HG03354 (cell line): ENCODE measurements around the gene PLXDC2.

ENCODE experiments used
- ATAC-seq: cut with Tn5 transposase; IDR thresholded peaks from one replicate; pipeline ENCODE4 v1.9.1; 2021; ENCODE audit warnings: mild to moderate bottlenecking; ENCODE audit not compliant: unreplicated experiment, poor library complexity, severe bottlenecking

Gene PLXDC2

GRCh38 chr10:20085115-20085514, 268.9 kb downstream of the PLXDC2 start:
- ATAC-seq, result no peak

DNA sequence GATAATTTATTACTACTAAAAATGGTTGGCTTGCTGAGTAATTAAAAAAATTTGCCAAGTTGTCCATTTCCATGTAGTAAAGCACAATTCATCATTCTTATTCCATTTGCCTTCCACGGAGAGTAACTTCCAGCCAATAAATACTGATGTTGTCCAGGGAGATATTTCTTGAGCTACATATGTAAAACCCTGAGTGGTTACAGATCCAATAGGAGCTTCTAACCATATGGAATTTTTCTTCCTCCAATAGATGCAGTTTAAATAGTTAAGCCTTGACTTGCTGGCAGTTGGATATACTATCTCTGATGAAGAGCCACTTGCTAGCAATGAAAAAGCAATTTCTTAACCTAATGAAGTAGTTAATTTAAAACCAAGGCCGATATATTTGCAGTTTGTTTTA, 271.1 kb downstream of the PLXDC2 start:
- no peak for ATAC-seq

DNA sequence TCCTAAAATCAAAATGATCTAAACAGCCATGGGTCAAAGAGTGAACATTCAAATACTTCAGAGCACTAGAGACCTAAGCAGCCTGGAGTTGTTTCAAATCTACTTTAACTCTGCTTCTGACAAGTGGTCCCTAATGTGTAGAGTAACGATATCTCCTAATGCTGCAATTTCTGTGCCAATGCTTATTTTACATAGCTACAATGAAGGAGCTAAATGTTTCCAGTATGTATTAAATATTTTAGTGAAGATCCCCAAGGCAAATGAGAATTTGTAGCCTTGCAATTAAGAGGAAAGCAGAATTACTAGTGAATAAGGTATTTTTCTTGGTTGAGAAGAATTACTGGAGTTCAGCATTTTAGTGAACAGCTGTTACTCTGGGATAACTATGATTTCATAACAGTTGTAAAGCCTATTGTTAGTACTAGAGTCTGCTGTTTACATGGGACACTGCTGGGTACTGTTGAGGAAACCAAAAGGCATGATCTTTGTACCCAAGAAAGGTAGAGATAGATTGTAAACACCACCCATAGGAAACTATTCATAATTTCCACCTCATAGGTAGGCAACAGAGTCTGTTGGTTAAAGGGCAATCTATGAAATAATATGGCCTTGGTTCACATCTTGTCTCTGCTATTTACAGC, 271.9 kb downstream of the PLXDC2 start:
- no peak for ATAC-seq

DNA sequence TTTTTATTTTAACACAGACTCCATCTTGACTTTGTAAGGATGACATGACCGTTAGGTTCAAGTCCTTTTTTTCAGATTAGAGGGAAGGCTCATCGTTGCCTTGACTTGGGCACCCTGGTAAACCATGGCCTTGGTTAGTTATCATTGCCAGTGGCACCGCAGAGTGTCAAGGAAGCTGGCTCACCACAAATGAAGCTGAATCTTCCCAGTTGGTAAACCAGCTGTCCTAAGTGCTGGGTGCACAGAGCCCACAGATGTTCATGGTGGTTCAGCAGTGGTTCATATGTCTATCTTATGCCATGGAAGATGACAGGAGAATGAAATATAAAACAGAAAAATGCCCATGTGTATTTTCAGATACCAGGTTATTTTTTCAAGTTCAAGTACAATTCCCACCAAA, 273.6 kb downstream of the PLXDC2 start:
- no peak for ATAC-seq

GRCh38 chr10:20090831-20091230, 274.6 kb downstream of the PLXDC2 start:
- no peak for ATAC-seq

DNA sequence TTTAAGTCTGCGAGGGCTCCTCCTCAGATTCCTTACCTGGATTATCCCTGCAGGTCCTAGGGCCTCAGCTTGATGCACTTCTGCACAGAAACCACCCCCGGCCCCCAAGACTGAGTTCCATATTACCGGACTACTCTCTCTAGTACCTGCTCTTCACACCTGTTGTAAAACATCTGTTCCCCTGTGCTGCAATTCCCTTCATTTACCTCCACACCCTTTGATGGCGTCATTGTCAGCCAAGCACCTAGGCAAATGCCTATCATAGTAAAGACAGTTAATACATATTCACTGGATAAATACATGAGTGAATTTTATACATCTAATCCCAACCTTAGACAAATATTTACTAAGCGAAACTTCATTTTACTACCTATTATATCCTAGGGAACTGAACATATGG, 275.5 kb downstream of the PLXDC2 start:
- ATAC-seq, result no peak

DNA sequence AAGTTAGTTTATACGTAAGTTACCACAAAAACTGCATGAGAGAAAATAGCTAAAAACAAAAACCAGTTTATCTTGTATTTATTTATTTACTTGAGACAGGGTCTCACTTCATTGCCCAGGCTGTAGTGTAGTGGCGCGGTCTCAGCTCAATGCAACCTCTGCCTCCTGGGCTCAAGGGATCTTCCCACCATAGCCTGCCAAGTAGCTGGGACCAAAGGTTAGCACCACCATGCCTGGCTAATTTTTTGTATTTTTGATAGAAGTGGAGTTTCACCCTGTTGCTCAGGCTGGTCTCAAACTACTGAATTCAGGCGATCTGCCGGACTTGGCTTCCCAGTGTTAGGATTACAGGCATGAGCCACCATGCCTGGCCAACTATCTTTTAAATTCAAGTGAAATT, 277.4 kb downstream of the PLXDC2 start:
- ATAC-seq, result no peak

DNA sequence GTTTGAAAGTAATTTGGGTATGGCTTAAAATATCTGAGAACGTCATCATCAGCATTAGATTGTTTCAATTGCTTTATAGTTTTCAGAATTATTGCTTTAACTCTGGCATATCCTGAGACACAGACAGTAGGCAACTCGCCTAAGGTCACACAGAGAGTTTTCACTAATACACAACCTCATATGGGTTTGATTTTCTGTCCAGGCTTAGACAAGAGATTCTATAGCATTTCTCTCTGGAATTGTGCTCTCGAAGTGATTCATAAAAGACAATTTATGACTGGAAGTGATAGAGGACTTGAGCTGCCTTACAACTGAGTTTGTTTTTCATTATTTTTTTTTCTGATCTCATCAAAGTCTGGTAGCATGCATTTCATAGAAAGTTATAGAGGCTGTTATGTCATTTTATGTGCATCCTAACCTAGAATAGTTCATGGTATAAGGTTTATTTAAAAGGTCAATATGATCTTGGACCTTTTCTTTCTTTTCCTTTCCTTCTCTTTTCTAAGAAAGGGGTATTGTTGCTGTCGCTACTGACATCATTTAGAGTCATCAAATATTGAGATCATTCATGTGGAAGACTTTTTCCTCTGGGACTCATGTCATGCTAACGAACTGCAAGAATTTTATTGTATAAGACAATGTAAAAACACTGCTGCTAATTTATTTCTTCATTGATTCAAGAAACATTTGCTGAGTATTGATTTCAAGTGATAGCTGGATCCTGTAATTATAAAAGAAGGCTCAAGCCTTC, 278.2 kb downstream of the PLXDC2 start:
- ATAC-seq, result no peak

- no peak for ATAC-seq
Measured at GRCh38 chr10:20100171-20100570, 283.9 kb downstream of the PLXDC2 start.

DNA sequence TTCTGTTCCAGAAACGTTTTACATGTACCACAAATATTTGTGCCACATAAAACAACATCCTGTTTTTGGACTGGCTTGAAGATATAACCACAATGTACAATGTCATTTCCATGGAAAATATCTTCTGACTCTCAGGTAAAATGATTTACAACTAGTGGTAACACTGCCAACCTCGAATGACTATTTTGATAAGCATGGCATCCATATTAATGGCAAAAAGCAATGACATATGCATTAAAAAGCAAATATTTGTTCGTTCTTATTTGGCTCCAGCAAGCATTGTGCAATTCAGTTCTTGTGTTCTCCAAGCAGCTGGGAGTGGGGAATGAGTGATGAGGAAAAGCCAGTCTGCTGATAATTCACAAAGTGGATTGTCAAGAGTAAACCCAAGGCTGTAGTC, 289.0 kb downstream of the PLXDC2 start:
- no peak for ATAC-seq

DNA sequence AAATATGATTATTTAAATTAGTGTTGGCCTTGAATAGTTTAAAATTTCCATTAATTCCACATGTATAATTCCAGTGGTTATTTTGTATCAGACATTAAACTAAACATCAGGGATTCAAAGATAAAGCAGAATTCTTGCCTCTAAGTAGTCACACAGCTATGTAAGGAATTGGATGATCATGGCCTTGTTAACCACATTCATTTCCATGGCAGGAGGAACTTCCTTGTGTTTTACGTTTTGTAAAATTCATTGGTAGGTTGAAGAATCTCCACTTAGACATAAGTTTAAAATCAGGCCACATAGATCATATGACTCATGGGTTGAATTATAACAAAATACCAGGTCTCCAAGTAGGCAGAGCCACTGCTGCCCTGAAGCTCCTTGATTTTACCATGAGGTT, 289.7 kb downstream of the PLXDC2 start:
- no peak for ATAC-seq

DNA sequence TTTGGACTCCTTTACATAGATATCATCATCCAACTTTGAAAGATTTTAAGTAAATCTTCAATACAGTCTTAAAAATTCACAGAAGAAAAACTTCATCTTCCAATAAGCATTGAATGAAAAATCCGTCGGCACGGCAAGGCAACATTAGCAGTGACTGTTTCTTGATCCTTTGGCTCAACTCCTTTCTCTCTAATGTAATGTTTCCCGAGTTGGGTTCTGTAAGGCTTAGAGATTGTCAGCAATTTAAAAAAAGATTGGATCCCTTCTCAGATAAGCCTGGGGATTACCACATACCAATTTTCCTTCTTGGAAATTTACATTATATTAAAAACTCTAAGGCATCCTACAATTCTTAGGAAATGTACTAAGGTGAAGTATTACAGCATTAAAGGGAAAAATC, 291.8 kb downstream of the PLXDC2 start:
- no peak for ATAC-seq

GRCh38 chr10:20109613-20110012, 293.4 kb downstream of the PLXDC2 start:
- ATAC-seq, result no peak

DNA sequence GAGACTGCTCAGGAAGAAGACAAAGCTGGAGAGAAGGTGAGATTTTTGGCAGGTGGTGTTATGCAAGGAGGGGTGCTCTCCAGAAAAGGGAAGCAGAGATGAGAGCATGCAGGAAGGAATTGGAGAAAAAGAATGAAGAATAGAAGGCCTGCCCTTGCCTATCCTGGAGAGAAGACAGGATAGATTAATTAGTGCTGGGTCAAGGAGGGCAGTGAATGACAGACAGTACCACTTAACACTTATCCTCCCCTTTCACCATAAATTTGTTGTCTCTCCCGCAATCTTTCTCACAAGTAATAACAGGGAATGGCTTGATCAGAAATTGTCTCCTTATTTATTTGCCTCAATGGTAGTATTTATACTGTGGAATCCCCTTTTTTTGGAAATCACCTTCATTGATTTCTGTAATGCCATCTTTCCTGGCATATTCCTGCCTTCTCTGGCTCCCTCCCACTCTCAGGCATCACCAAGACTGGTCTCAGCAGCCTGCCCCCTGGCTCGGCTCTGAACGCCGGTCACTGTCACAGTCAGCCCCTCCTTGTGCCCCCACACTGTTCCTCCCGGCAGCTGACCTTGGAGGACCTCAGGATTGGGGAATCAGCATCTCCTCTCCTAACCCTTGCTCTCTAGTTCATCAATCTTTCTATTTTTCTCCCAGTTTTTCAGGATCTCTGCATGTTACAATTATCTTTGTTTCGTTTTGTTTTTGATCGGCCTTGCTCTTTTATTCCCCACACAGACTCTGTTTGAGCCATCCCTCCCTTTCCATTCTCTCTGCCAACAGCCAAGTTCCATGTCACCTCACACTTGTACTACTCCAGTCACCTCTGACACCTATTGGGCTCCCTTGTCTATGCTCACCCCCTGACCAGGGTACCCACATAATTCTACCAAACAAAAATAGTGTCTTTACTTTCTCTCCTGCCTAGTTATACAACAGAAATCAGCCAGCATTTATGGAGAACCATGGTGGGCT, 294.2 kb downstream of the PLXDC2 start:
- ATAC-seq, result no peak

DNA sequence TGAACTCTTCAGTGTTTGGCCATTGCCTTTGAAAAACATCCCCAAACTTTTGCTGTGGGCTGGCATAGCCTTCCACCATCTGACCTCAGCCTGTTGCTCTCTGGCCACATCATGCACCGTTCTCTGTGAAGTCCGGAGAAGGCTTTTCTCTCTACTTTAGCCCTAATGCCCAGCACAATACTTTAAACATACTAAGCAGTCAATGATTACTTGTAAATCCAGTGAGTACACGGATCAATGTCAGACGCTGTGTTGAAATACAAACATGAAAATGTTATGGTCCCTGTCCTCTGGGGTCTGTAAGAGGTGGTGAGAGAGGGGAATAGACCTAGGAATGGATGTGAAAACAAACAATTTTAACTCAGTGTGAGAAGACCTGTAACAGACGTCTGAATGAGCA, 297.9 kb downstream of the PLXDC2 start:
- ATAC-seq, result no peak

DNA sequence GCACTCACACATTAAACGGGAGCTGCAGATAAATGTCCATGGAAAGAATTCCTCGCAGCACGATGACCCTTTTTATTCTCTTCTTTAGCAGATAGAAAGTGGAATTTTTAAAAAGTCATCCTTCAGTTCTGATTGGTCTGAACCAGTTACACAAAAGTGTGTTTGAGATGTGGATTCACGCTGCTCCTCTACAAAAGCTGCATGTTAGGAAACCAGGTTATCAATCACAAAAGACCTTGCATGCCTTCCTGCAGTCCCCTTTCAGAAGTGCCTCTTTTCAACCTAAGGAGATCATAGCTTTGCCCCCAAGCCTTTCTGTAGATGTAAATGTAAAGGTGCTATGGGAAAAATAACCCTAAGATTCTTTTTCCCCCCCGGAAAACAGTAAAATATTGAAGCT, 299.7 kb downstream of the PLXDC2 start:
- no peak for ATAC-seq

GRCh38 chr10:20117471-20117870, 301.2 kb downstream of the PLXDC2 start:
- ATAC-seq, result no peak

GRCh38 chr10:20118119-20118518, 301.9 kb downstream of the PLXDC2 start:
- ATAC-seq, result no peak

DNA sequence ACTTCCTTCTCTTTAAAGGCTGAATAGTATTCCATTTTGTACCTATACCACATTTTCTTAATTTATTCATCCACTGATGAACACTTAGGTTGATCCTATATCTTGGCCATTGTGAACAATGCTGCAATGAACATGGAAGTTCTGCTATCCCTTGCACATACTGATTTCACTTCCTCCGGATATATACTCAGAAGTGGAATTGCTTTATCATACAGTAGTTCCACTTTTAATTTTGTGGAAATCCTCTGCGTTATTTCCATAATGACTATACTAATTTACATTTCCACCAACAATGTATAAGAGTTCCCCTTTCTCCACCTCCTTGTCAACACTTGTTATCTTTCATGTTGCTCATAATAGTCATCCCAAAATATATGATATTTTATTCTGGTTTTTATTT, 312.6 kb downstream of the PLXDC2 start:
- no peak for ATAC-seq

- no peak for ATAC-seq
Measured at GRCh38 chr10:20132816-20133215, 316.6 kb downstream of the PLXDC2 start.
